ENCODE data around the gene ATXN7L1.

- TF ChIP-seq, protein P1, sequence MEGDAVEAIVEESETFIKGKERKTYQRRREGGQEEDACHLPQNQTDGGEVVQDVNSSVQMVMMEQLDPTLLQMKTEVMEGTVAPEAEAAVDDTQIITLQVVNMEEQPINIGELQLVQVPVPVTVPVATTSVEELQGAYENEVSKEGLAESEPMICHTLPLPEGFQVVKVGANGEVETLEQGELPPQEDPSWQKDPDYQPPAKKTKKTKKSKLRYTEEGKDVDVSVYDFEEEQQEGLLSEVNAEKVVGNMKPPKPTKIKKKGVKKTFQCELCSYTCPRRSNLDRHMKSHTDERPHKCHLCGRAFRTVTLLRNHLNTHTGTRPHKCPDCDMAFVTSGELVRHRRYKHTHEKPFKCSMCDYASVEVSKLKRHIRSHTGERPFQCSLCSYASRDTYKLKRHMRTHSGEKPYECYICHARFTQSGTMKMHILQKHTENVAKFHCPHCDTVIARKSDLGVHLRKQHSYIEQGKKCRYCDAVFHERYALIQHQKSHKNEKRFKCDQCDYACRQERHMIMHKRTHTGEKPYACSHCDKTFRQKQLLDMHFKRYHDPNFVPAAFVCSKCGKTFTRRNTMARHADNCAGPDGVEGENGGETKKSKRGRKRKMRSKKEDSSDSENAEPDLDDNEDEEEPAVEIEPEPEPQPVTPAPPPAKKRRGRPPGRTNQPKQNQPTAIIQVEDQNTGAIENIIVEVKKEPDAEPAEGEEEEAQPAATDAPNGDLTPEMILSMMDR (IDR thresholded peaks at IDR 0.05), result no peak
- no peak for TF ChIP-seq POLR2AphosphoS5 (IDR thresholded peaks at IDR 0.05)
These were observed 10.4 kb upstream of the ATXN7L1 start for GRCh38 chr7:105886776-105887175.

Data from prostate gland (tissue), 2 donors.